Pancreas (tissue), 10 donors: ENCODE results near the gene SBNO1. TPM values are rescaled to one million over a fixed set of nuclear protein-coding genes. Genes with fewer than 3 reads are reported as not detected.

Experiments
- ATAC-seq, 4 donors: fragments of 200-7000 bp; cut with Tn5 transposase; one replicate each; pipeline versions ENCODE4 v1.8.0 to v1.9.1; 2020; ENCODE audit warnings: mild to moderate bottlenecking in 4 of 4, moderate library complexity in 4 of 4
- DNase-seq, 6 donors: peaks; one replicate each; pipeline ENCODE4 v3.0.0-alpha.2; 2020
- FAIRE-seq: peaks from 2 replicates; lab custom pipeline; 2012; peaks lifted over from hg19 to GRCh38; lab: Jason Lieb, UNC
- H3K27ac ChIP-seq, 4 donors: fragments of 200-600 bp; sonication (generic); 1 replicate in 3 of 4; 2 replicates in 1 of 4; pipeline versions ENCODE4 v1.5.0 to v1.8.0; 2020
- H3K27me3 ChIP-seq, 4 donors: fragments of 200-600 bp; one replicate each; pipeline ENCODE4 v1.8.0; 2021
- H3K36me3 ChIP-seq, 3 donors: fragments of 200-600 bp; sonication (generic) in 1 of 3; one replicate each; pipeline versions ENCODE4 v1.5.0 to v1.8.0; 2020 to 2021
- H3K4me1 ChIP-seq, 3 donors: fragments of 200-600 bp; one replicate each; pipeline ENCODE4 v1.8.0; 2021
- H3K4me3 ChIP-seq, 4 donors: fragments of 200-600 bp; sonication (generic) in 2 of 4; one replicate each; pipeline versions ENCODE4 v1.5.0 to v1.8.0; 2020 to 2021
- H3K9me3 ChIP-seq, 4 donors: fragments of 200-600 bp; one replicate each; pipeline ENCODE4 v1.8.0; 2021
- WGBS, 2 donors: extraction: QIAGEN DNeasy Blood & Tissue Kit; methylation state at CpG; one replicate each; pipeline ENCODE4 v1.1.7; 2013; 5-methylcytosine and 5-hydroxymethylcytosine counted together
- intact Hi-C, 3 donors: fragments of 100-400 bp; cut with DNase I; formaldehyde crosslinking; loops; one replicate each; pipeline versions ENCODE4 v1.11.1 to v1.14.2; 2022
- polyA plus RNA-seq, 2 donors: library from polyadenylated mRNA; stranded (reverse); fragments of 200-250 nt; gene quantifications; one replicate each; pipeline ENCODE4 v1.2.3, GENCODE V29; 2013
- total RNA-seq, 6 donors: library from RNA; stranded (reverse); fragmentation: NEBNext Ultra II Directional in 4 of 6; extraction: Animal tissue kit (Norgen Biotek cat#: 25700) in 4 of 6; gene quantifications; one replicate each; pipeline versions ENCODE4 v1.2.1 to v1.2.4, GENCODE V29; 2021 to 2023
- TF ChIP-seq, protein P1 (sequence below), 4 donors: fragments of 200-600 bp; sonication (generic) in 3 of 4; IDR thresholded peaks; one replicate each; pipeline versions ENCODE4 v1.5.0 to v1.8.0; 2021; ENCODE audit warnings: antibody characterized with exemption in 4 of 4
- donor health status: healthy with polysubstance abuse.
- donor health status: DM: no; HTN: no; CAD: no; lungs with moderate emphysema.
- donor health status: DM: no; HTN: no; CAD: no.
- donor health status: control.
- donor health status: control.
- donor health status: Bipolar disorder and iron deficiency.
- donor health status: DM: yes; HTN: yes; CAD: no.
- donor health status: DM: no; HTN: no; CAD: no.
- donor health status: DM: no; HTN: no; CAD: no.
- donor health status: DM: yes; HTN: yes; CAD: no.

Gene SBNO1
- total and polyA plus RNA-seq, 8 donors = 2.6 to 16.3 (median 8.8) TPM

DNA sequence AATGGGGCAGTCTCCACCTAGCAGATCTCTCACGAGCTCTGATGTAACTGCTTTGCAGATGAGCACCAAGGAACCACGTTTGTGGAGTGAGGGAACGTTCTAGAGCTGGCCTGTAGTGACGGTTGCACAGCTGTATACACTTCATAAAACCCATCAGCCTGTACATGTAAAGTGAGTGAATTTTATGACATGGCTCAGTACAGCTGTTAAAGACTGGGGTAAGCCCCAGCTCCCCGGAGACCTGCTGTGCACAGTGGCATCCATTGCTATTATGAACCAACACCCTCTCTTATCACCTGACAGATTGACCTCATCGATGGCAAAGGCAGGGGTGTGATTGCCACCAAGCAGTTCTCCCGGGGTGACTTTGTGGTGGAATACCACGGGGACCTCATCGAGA is 39.9 kb upstream of the SBNO1 start:
- ATAC-seq (no peak), DNase-seq (no peak), FAIRE-seq (no peak)
- no peaks in the 10 kb centered on the region for H3K4me1 ChIP-seq
- no peaks in the 10 kb centered on the region for H3K27me3 ChIP-seq
- H3K9me3 ChIP-seq = no peaks in the 10 kb centered on the region
- H3K4me3 ChIP-seq = no peak overlapping the region
- H3K27ac ChIP-seq = no peak overlapping the region
- intact Hi-C loops = no loop called here
- 92 to 93% methylated on average over 9 of the region's 9 CpGs for WGBS, 2 donors
- TF ChIP-seq, protein P1, sequence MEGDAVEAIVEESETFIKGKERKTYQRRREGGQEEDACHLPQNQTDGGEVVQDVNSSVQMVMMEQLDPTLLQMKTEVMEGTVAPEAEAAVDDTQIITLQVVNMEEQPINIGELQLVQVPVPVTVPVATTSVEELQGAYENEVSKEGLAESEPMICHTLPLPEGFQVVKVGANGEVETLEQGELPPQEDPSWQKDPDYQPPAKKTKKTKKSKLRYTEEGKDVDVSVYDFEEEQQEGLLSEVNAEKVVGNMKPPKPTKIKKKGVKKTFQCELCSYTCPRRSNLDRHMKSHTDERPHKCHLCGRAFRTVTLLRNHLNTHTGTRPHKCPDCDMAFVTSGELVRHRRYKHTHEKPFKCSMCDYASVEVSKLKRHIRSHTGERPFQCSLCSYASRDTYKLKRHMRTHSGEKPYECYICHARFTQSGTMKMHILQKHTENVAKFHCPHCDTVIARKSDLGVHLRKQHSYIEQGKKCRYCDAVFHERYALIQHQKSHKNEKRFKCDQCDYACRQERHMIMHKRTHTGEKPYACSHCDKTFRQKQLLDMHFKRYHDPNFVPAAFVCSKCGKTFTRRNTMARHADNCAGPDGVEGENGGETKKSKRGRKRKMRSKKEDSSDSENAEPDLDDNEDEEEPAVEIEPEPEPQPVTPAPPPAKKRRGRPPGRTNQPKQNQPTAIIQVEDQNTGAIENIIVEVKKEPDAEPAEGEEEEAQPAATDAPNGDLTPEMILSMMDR (IDR thresholded peaks at IDR 0.05) = no peak
- H3K36me3 ChIP-seq = peaks cover 0 to 43% (median 22%) of the 10 kb centered on the region in 3 donors

DNA sequence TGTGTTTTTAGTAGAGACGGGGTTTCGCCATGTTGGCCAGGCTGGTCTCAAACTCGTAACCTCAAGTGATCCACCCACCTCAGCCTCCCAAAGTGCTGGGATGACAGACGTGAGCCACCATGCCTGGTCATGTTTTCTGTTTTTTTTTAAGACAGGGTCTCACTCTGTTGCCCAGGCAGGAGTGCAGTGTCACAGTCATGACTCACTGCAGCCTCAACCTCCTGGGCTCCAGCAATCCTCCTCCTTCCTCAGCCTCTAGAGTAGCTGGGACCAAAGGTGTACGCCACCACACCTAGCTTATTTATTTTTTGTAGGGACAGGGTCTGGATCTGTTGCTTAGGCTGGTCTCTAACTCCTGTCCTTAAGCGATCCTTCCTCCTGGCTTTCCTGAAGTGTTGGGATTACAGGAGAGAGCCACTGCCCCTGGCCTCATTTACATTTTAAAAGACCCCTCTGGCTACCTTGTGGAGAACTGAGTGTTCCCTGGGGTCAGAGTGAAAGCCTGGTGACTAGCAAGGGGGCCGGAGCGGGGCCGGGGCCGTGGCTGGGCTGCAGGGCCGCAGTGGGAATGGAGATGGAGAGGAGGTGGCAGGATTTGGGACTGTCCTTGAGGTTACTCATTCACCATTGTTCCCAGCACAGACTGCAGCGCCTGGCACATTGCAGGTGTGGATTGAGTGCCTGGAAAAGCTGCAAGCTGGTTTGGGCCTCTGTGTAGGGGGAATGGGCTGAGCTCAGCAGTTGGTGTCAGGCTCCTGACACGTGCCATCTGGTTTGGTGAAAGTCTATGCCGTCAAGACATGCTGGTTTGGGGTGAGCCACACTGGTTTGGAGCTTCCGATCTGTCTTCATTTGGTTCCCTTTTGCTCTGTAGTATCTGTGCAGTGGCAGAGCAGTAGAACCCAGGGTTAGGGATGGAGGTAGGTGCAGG is 37.4 kb upstream of the SBNO1 start:
- 74 to 76% methylated on average over 15 of the region's 15 CpGs for WGBS, 2 donors
- TF ChIP-seq, protein P1 (IDR thresholded peaks at IDR 0.05) = no peak
- Histone ChIP-seq H3K9me3 (no peaks in the 10 kb centered on the region), H3K4me1 (peaks cover 4 to 13% (median 5%) of the 10 kb centered on the region in 3 donors), H3K27ac (no peak overlapping the region), H3K36me3 (peaks cover 0 to 38% (median 22%) of the 10 kb centered on the region in 3 donors), H3K27me3 (no peaks in the 10 kb centered on the region), H3K4me3 (no peak overlapping the region)
- intact Hi-C loops = no loop called here
- ATAC-seq (peak in 2 of 4 donors; percentile 14 to 25), FAIRE-seq (no peak), DNase-seq (no peak)

DNA sequence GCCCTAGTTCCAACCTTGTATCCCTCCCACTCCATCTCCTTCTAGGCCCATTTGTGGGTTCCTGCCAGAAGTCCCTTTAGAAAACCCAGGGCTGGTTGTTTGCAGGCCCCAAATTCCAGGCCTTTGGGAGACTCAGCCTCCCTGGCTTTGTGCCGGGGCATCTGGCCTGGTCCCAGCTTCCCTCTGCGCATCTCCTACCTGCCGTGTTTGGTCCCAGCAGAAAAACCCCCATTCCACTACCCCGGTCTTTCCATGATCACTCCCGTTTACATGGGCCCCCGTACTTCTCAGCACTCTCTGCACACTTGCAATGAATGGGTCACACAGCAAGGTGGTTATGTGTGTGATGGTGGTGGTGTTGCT is 34.6 kb upstream of the SBNO1 start:
- DNase-seq = no peak
- H3K9me3 ChIP-seq = no peaks in the 10 kb centered on the region
- intact Hi-C loops = no loop called here
- no peak overlapping the region for H3K27ac ChIP-seq
- no peak for ATAC-seq
- 92 to 95% methylated on average over 6 of the region's 6 CpGs for WGBS, 2 donors
- H3K27me3 ChIP-seq = no peaks in the 10 kb centered on the region
- peaks cover 14 to 22% (median 19%) of the 10 kb centered on the region in 3 donors for H3K4me1 ChIP-seq
- no peak for FAIRE-seq
- H3K4me3 ChIP-seq = no peak overlapping the region
- TF ChIP-seq, protein P1 (IDR thresholded peaks at IDR 0.05) = no peak
- peaks cover 3 to 36% (median 13%) of the 10 kb centered on the region in 3 donors for H3K36me3 ChIP-seq

DNA sequence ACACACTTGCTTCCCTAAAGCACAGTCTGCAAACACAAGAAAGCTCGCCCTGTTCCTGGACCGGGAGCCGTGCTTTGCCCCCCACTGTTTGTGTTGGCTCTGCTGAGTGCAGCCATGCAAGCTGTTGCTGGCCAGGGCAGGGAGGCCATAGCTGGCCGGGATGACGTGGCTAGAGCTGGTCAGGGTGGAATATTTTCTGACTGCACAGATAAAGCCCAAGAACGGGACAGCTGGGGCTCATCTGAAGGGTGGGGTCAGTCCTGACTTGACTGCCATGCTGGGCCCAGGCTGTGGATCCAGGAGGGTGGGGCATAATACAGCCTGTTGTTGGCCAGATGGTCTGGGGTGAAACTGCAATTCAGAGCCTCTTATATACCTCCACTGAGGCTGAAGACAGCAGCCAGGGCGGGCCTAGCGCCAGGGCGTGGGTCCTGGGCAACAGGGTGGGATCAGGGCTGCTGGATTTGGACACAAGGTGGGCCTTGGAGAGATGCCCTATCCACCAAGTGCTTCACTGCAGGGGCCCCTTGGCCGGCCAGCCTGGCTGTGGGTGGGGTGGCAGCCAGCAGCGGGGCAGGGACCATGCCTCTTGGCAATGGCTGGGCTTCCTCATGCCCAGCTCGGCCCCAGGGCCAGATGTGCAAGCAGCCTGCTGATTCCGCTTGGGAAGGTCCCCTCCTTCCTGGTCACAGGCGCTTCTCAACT is 34.1 kb upstream of the SBNO1 start:
- Histone ChIP-seq H3K27me3 (no peaks in the 10 kb centered on the region), H3K27ac (peak overlapping the region in 1 of 4 donors; percentile 8), H3K9me3 (no peaks in the 10 kb centered on the region), H3K4me3 (no peak overlapping the region), H3K36me3 (peaks cover 3 to 35% (median 8%) of the 10 kb centered on the region in 3 donors), H3K4me1 (peaks cover 14 to 22% (median 19%) of the 10 kb centered on the region in 3 donors)
- ATAC-seq = peak; percentile 10 to 45 (median 33)
- no peak for FAIRE-seq
- intact Hi-C loops = no loop called here
- TF ChIP-seq, protein P1 (IDR thresholded peaks at IDR 0.05) = no peak
- peak in 3 of 6 donors; percentile 30 to 68 (median 47) for DNase-seq
- 58 to 64% methylated on average over 14 of the region's 14 CpGs for WGBS, 2 donors
